IPS-NIHi11 (cell line): ENCODE measurements around the gene SLC9A7.

Source experiments
- DNase-seq: peaks from one replicate; pipeline ENCODE4 v3.0.0; 2012; ENCODE audit warnings: mixed read lengths, low spot score

SLC9A7 gene

DNA sequence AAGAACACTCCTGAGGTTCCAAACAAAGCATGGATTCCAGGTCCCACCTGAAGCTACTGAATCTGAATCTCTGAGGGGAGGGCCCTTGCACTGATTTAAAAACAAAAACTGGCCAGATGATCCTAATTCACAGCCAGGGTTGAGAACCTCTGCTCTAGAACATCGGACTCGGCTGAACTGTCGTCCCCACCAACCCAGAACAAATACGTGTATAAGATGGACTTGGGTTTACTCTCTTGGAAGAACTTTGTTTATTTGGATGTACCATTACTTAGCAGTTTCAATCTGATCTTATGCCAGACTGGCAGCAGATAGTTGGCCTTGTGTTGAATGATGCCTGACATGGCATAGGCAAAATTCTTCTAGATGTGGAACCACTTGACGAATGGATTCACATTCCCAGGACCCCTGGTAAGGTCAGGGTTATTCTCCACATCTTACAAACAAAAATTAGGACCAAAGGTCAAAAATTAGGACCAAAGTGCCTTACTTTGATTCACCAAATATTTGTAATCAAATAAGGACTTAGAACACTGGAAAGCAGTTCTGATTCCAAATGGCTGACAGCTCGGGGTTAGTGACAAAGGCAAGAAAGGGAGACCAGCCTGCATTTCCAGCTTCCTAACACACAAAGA is 156.3 kb downstream of the SLC9A7 start:
- DNase-seq, result no peak

DNA sequence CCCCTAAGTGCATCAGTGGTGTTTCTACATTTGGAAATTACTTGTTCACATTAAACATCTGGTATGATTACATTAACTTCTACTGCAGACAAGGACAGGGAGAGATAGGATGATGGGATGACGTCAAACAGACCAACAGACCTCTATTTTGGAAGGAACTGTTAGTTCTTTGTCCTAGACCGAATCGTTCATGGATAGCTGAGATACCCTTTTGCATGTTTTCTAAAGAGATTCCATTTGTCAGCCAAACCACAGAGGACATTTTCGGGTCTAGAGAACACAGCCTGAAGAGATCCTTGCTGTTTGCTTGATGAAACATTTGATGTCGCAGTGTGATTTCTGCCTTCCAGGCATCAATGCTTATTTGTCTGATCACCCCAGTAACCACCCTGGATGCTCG is 157.6 kb downstream of the SLC9A7 start:
- DNase-seq, result no peak

DNA sequence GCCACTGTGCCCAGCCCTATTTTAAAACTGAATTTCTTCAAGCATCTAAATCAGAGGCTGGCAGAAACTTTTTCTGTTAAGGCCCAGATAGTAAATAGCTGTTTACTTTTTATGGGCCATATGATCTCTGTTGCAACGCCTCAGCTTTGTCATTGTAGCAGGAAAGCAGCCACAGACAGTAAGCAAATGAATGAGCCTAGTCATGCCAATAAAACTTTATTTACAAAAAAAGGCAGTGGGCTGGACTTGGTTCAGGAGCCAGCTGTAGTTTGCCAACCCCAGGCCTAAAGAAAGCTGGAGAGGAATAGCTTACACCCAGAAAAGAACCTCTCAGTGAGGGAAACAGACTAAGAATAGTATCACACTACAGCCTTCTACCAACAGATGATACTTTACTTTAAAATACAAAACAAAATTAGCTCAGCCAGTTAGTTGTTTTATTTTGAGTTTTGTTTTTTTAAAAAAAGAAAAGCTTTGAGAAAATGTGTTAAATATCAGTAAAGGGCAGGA is 159.8 kb downstream of the SLC9A7 start:
- DNase-seq, result no peak

DNA sequence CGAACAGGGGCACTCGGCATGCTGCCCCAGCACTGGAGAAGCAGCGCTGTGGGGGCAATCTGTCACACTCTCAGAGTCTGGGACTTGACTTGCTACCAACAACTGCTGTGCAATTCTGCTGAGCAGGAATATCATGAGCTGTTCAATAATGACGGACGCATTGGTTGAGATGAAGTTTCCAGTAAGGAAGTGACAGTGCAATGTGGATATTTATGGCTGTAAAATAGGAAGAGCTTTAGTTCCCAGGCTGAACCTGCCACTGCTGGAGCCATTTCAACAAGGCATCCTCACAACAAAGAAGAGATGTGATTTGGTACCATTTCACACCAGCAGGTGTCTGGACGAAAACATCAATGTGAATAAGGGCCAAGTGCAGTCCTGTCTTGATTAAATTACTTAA is 161.1 kb downstream of the SLC9A7 start:
- no peak for DNase-seq

DNA sequence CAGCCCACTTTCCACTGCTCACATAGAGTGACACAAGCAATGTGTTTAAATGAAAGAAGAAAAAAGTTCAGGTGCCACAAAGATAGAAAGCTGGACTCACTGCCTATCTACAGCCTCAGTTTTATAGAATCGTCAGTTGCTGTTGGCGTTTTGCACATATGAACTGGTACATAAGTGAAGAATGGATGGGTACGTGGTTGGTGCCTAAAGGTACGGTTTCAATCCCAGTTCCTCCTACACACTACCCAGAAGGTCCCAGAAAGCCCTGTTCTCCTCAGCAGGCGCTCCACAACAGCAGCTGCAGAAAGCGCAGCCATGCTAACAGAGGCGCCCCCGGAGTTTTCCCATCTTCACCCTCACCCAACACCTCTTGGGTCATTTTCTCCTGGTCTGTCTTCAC is 161.7 kb downstream of the SLC9A7 start:
- no peak for DNase-seq

DNA sequence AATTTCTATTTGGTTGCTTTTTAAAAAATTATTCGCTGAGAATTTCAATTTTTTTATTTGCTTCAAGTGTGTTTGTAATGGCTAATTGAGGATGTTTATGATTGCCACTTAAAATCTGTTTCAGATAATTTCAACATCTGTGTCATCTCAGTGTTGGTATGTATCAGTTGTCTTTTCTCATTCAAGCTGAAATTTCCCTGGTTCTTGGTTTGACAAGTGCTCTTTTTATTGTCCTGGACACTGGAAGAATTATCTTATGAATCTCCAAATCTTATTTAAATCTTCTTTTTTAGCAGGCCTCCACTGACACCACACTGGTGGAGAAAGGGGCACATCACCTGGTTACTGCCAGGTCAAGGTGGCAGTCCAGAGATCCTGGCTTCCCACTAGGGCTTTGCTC is 163.8 kb downstream of the SLC9A7 start:
- no peak for DNase-seq

DNA sequence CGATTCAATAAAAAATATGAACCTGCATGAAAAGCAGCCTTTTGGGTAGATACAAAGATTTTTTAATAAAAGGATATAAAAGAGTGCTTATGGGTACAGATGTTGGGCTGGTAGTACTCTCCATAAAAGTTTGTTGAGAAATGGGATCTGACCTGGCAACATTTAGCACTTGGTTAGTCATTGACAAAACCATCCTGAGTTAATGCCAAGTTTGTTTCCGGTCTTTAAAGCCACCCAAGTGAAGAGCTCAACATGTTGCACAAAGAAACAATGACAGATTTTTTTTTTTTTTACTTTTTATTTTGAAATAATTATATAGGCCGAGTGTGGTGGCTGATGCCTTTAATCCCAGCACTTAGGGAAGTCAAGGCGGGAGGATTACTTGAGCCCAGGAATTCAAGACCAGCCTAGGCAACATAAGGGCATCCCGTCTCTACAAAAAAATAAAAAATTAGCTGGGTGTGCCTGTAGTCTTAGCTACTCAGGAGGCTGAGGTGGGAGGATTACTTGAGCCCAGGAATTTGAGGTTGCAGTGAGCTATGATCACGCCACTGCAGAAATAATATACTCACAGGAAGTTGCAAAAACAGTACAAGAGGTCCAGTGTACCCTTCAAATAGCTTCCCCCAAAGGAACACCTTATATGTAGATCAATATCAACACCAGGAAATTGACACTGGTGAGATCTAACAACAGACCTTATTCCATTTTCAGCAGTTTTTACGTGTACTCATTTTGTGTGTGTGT is 168.8 kb downstream of the SLC9A7 start:
- no peak for DNase-seq

DNA sequence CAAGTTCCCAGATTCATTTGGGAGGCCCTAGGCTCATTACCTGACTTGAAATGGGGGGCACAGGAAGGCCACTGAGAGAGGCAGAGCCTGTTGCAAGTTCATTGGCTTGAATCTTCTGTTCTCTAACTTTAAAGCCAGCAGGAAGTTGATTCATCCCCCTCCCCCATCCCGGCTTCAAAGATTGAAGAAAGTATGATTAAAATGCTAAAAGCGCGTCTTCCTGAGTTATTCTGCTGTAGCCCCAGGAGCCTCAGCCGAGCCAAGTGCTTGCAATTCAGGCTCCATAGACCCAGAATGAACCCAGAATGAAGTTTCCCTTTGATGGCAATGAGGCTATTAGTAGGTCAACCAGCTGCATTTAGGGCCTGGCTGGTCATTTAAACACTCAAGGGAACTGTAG is 170.7 kb downstream of the SLC9A7 start:
- DNase-seq, result no peak

DNA sequence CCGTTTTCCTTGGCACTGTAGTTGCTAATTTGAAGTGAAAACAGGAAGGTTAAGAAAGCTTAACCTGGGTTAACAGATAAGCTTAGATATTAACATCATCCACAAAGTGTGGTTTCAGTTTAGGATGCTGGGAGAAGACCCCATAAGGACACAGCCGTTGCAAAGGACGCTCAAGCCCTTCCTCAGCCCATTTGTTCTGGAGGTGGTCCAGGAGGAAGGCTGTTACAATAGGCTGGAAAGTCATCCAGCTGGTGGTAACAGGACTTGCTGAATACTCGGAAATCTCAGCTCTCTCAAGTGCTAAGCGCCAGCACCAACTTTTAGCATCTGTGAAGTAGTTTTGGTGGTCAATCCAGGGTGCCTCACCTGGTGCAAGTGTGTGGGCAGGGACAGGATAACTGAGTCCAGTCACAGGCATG is 171.2 kb downstream of the SLC9A7 start:
- no peak for DNase-seq

DNA sequence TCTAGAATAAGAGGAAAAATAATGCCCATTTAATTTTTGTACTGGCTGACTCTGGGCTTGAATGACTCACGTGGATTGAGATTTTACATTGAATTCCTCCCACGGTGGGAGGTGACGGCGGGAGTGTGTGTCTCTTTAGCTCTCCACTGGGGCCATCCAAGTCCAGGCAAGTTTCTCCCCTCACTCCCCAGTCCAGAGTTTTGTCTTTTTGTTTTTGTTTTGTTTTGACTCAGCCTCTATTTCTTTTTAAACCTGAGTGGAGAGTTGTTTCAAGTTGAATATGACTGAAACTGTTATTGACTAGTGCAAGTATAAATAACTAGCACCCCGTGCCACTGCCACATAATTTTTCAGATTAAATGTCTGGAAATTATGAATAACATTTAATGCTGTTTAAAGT is 171.8 kb downstream of the SLC9A7 start:
- DNase-seq, result no peak

DNA sequence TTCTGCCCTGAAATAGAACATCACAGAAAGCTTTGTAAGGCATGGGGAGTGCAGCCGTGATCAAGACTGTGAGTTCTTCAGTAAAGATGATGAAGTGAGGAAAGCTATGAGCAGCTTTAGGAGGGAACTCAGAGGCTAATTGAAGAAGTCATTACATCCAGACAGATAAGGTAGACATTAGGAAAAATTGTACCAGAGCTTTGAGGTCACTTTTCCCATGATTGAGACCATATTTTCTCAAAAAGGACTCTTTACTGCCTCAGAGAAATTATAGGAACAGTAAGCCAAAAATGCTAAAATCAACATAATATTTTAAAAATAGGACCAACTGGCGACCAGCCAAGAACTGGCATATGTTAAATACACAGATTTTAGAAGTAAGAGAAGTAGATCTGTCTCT is 174.2 kb downstream of the SLC9A7 start:
- no peak for DNase-seq

DNA sequence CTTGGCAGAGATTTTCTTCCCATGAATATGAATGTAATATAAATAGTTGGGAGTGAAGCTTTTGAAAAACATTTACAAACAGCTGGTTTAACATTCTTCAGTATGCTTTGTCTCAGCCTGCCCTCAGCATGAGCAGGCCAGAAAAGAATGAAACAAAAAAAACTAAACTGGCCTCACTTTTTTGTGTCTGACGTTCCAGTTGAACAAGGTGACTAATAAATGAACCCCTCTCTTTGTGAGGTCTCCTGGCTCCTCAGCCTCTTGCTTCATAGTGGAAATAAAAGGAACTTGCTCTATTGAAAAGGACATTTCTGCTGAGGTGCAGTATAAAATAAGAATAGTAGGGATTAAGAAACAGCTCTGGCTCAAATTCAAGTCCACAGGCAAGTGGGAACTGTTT is 176.0 kb downstream of the SLC9A7 start:
- DNase-seq, result no peak

DNA sequence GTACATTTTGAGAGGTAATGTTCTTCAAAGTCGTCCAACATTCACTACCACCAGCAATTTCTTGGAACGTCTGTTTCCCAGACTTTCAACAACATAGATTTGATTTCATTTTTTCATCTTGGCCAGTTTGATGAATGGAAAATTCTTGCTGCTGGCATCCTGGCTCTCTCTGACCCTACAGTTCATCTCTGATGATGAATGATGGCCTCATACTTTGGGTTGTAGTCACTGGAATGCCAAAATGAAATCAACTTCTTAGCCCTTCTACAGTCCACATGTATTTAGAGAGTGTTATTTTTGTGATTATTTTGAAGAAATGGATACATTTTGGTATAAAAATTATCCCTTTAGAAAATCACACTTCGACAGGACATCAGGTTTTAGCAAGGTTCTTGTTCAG is 176.6 kb downstream of the SLC9A7 start:
- no peak for DNase-seq

DNA sequence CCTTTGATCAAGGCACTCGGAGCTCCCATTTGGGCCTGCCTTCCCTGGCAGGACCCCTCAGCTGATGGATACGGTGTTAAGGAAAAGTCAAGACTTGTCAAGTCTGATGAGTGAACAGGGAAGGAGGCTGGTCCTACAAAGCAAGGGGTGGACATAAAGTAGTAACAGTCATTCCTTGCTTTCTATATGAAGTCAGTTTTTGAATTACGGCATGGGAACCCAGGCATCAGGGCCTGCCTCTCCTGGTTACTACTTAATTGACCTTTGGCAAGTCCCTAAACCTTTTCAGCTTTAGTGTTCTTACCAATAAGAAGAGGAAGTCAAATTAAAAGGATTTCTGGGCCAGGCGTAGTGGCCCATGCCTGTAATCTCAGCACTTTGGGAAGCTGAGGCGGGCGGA is 178.3 kb downstream of the SLC9A7 start:
- DNase-seq, result no peak

DNA sequence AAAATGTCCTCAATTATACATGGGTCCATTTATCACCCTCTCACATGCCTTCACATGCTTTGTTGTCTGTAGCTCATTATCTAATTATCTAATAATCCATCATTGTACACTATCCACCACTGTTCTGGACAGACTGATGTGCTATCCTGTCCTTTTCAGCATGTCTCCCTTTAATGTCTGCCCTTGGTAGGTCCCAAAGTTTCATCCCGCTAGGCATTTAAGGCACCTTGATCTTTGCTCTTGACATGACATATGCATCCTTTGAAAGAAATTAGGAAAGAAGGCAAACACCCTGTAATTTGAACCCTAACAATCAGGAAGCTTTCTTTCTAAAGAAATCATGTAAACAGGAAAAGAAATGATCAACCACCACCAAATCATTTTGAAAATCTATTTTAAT is 179.7 kb downstream of the SLC9A7 start:
- no peak for DNase-seq

DNA sequence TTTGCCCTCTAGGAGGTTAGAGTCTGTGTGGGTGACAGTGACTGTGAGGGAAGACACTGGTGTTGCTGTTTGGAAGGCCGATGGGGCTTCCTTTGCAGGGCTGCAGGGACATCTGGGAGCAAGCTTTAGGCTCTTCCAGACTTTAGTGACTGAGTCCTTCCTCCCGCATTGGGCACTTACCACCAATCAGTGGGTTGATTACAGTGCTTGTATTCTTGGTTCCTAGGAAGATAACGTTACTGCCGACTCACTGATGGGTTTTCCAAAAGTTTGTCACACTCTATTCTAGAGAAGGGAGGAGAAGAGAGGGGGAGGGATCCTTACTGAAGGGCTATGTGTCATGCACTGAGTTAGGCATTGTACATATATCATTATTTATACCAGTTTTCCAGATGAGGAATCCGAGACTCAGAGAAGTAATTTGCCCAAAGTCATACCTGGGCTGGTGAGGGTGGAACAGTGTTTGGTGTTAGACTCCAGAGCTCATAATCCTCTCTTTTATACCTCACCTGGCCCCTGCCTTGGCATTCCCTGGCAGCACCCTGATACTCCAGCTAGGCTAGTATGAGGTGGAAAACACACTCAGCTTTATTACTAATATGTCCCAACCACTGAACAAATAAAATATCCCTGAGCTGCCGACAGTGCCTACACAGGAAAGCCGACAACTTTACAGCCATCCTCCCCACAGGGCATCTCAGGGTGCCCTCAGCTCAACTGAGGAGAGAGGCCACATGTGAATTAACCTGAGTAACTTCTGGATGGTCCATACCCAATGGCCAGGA is 181.5 kb downstream of the SLC9A7 start:
- DNase-seq, result no peak

DNA sequence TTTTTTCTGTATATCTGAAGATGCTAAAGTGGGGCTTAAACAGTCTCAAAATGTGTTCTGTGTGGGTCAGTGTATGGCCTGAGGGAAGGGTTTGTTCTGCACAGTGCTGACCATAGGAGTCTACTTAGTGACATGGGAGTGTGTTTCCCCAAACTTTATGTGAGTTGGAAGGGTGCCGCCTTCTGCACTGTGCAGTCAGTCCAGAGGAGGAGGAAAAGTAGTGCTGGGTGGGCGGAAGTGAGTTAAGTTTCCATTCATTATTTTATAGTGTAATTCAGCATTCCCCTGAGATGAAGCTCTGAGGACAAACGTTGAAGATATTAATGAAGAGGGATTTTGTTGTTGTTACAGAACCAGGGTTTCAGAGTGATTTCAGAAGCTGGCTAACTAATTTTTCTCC is 182.5 kb downstream of the SLC9A7 start:
- no peak for DNase-seq

DNA sequence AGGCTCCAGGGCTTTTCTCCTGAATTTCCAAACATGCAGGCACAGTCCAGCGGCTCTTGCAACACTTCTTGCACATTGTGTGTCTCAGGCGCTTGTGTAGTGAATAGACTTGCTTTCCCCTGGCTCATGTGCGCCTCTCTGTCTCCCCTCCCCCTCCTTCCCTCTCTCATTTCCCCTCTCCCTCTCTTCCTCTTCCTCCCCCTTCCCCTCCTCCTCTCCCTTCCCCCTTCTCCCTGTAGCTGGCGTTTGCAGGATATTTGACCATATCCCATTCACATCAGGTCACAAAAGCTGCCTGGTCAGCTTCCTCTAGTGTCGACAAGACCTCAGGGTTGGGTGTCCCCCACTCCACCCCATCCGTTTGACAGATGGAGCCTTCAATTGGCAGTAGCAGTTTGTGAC is 182.9 kb downstream of the SLC9A7 start:
- no peak for DNase-seq

DNA sequence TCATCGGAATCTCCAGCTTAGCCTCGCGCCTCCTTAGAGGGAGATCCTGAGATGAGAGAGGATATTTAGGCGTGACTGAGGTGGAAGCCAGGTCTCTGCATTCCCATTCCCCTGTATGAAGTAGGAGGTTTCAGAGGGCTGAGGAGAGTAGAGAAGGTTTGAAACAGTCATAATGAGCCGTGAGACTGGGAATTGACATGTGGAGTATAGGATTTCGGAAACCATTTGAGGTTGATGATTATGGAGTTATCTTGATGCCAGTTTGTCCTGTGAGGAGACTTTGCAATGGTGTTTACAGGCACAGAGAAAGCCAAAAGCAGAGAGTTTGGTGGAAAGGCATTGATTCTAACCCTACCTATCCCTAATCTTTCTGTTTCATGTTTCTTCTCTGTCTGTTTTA is 183.3 kb downstream of the SLC9A7 start:
- DNase-seq, result no peak

DNA sequence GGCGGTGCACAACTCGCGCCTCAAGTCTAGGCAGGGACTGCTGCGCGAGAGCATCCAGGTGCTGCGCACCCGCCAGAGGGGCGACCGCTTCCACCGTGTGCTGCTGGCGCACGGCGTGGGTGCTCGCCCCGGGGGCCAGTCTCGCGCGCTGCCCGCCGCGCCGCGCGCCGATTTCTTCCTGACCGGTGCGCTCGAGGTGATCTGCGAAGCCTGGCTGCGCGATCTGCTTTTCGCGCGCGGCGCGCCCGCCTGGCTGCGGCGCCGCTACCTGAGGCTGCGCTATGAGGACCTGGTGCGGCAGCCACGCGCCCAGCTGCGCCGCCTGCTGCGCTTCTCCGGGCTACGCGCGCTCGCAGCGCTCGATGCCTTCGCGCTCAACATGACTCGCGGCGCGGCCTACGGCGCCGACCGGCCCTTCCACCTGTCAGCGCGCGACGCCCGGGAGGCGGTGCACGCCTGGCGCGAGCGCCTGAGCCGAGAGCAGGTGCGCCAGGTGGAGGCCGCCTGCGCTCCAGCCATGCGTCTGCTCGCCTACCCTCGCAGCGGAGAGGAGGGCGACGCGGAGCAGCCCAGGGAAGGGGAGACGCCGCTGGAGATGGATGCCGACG is 184.0 kb downstream of the SLC9A7 start:
- DNase-seq, result no peak

DNA sequence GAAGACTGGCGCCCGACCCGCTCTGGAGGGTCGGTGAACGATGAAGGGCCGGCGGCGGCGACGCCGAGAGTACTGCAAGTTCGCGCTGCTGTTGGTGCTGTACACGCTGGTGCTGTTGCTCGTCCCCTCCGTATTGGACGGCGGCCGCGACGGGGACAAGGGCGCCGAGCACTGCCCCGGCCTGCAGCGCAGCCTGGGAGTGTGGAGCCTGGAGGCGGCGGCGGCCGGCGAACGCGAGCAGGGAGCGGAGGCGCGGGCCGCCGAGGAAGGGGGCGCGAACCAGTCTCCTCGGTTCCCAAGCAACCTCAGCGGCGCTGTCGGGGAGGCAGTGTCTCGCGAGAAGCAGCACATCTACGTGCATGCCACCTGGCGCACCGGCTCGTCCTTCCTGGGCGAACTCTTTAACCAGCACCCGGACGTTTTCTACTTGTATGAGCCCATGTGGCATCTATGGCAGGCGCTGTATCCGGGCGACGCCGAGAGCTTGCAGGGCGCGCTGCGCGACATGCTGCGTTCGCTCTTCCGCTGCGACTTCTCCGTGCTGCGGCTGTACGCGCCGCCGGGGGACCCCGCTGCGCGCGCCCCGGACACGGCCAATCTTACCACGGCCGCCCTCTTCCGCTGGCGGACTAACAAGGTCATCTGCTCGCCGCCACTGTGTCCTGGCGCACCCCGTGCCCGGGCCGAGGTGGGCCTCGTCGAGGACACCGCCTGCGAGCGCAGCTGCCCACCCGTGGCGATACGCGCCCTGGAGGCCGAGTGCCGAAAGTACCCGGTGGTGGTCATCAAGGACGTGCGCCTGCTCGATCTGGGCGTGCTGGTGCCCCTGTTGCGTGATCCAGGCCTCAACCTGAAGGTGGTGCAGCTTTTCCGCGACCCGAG is 184.8 kb downstream of the SLC9A7 start:
- peak; percentile 56 for DNase-seq
